Measurements from ENCODE around the gene PYGM. TPM values are rescaled to one million over a fixed set of nuclear protein-coding genes. Genes with fewer than 3 reads are reported as not detected.

The PYGM gene
- total RNA-seq, 1 experiment from 2014 or later = 1.7 TPM

GRCh38 chr11:64741375-64742086 lies 18.2 kb downstream of the PYGM start:
- POLR2A ChIA-PET = no interaction called here
- intact Hi-C loops (cut with micrococcal nuclease) = loop anchor here (5.0 kb wide), 1 partner anchor 189 kb away; no protein-coding TSS in a partner anchor

GRCh38 chr11:64739871-64740270 lies 19.9 kb downstream of the PYGM start:
- no peaks in the 10 kb centered on the region for H4K20me1 ChIP-seq (ENCODE audit: insufficient read depth)
- H3K4me1 ChIP-seq (ENCODE audit: control insufficient read depth in 1 of 2, insufficient read depth in 2 of 2, low read length in 2 of 2) = peaks cover 13 to 36% of the 10 kb centered on the region in 2 experiments
- no peaks in the 10 kb centered on the region for H3K36me3 ChIP-seq (ENCODE audit: control insufficient read depth in 1 of 2, insufficient read depth in 2 of 2, low read length in 2 of 2)
- ATAC-seq (no peak), DNase-seq (ENCODE audit: low read depth, low spot score) (no peak)
- H3K9me3 ChIP-seq (ENCODE audit: control insufficient read depth in 1 of 2, insufficient read depth in 1 of 2, low read depth in 1 of 2, low read length in 2 of 2) = no peaks in the 10 kb centered on the region
- ChIA-PET CTCF (interaction anchor here (1.4 kb wide), 1 partner anchor 383 kb away, joined by 3 read pairs; no protein-coding TSS in a partner anchor), RAD21 (ENCODE audit: low non-redundant PET in 1 of 2, low total read pairs in 2 of 2, uncharacterized antibody in 2 of 2, unreplicated experiment in 2 of 2) (no interaction called here), POLR2A (no interaction called here)
- no peak overlapping the region for H3K9ac ChIP-seq (ENCODE audit: low read length)
- H3K27ac ChIP-seq (ENCODE audit: low read depth, low read length) = no peak overlapping the region
- H3K4me2 ChIP-seq (ENCODE audit: low read length) = no peak overlapping the region
- no peaks in the 10 kb centered on the region for H3K79me2 ChIP-seq (ENCODE audit: insufficient read depth, low read length)
- H3K27me3 ChIP-seq (ENCODE audit: insufficient read depth, low read length) = no peaks in the 10 kb centered on the region
- H3K9me2 ChIP-seq (ENCODE audit: insufficient read depth) = no peaks in the 10 kb centered on the region
- BruUV-seq (replicated peaks) = no TSS peak
- H2AFZ ChIP-seq (ENCODE audit: low read depth, low read length, poor library complexity, severe bottlenecking) = no peak overlapping the region
- no peak overlapping the region for H3K4me3 ChIP-seq (replicated peaks in 1 of 2; ENCODE audit: low read depth in 1 of 2, low read length in 2 of 2)
- TF ChIP-seq ELF1 (IDR thresholded peaks at IDR 0.05; ENCODE audit: borderline replicate concordance, low read depth) = no peak
- no peak for TF ChIP-seq ATF3 (IDR thresholded peaks at IDR 0.05)
- intact Hi-C loops (cut with micrococcal nuclease) = loop anchor here (5.0 kb wide), 1 partner anchor 188 kb away; no protein-coding TSS in a partner anchor

More at GRCh38 chr11:64741375-64742086, 18.2 kb downstream of the PYGM start:
- ChIA-PET RAD21 (ENCODE audit: low non-redundant PET in 1 of 2, low total read pairs in 2 of 2, uncharacterized antibody in 2 of 2, unreplicated experiment in 2 of 2) (no interaction called here), CTCF (interaction anchor here (1.1 kb wide), 1 partner anchor 11 kb away, joined by 3 read pairs; no protein-coding TSS in a partner anchor)
- no peak overlapping the region; the same call in 1 of the 2 replicates for H3K27ac ChIP-seq (ENCODE audit: low read depth, low read length)
- H3K9me2 ChIP-seq (ENCODE audit: insufficient read depth) = no peaks in the 10 kb centered on the region
- H2AFZ ChIP-seq (ENCODE audit: low read depth, low read length, poor library complexity, severe bottlenecking) = no peak overlapping the region
- H4K20me1 ChIP-seq (ENCODE audit: insufficient read depth) = no peaks in the 10 kb centered on the region
- H3K4me2 ChIP-seq (ENCODE audit: low read length) = peak overlapping the region; percentile 99
- ATAC-seq (no peak), DNase-seq (ENCODE audit: low read depth, low spot score) (no peak)
- TF ChIP-seq SIN3A (IDR thresholded peaks at IDR 0.05; ENCODE audit: low read depth) (no peak), POLR2AphosphoS5 (IDR thresholded peaks at IDR 0.05; ENCODE audit: low read depth, low read length) (no peak), SRF (IDR thresholded peaks at IDR 0.05; ENCODE audit: low read depth) (no peak)
- no TSS peak for BruUV-seq (replicated peaks)
- peaks cover 13 to 36% of the 10 kb centered on the region in 2 experiments for H3K4me1 ChIP-seq (ENCODE audit: control insufficient read depth in 1 of 2, insufficient read depth in 2 of 2, low read length in 2 of 2)
- H3K4me3 ChIP-seq (replicated peaks in 1 of 2; ENCODE audit: low read depth in 1 of 2, low read length in 2 of 2) = no peak overlapping the region
- no peaks in the 10 kb centered on the region for H3K36me3 ChIP-seq (ENCODE audit: control insufficient read depth in 1 of 2, insufficient read depth in 2 of 2, low read length in 2 of 2)
- H3K9ac ChIP-seq (ENCODE audit: low read length) = no peak overlapping the region
- no peaks in the 10 kb centered on the region for H3K79me2 ChIP-seq (ENCODE audit: insufficient read depth, low read length)
- no peaks in the 10 kb centered on the region for H3K9me3 ChIP-seq (ENCODE audit: control insufficient read depth in 1 of 2, insufficient read depth in 1 of 2, low read depth in 1 of 2, low read length in 2 of 2)
- H3K27me3 ChIP-seq (ENCODE audit: insufficient read depth, low read length) = no peaks in the 10 kb centered on the region

All from HCT116 (cell line).